GM12878 (cell line): Measurements from ENCODE around the gene VEPH1. TPM values are rescaled to one million over a fixed set of nuclear protein-coding genes. Genes with fewer than 3 reads are reported as not detected.

Source experiments
- ATAC-seq: fragments of 200-7000 bp; cut with Tn5 transposase; 3 replicates; pipeline ENCODE4 v1.9.1; 2020; ENCODE audit warnings: mild to moderate bottlenecking, moderate library complexity
- BruUV-seq: library from RNA; stranded (reverse); fragments of 400-500 nt; replicated peaks from 2 replicates; lab custom pipeline; 2021; lab: Mats Ljungman, UMichigan
- CTCF ChIA-PET: fragments of 300-600 bp; sonication (Branson Sonifier 250); formaldehyde crosslinking; extraction: SDS; loops from one replicate; lab custom pipeline; 2021; ENCODE audit warnings: inconsistent platforms; lab: Yijun Ruan, JAX
- POLR2A ChIA-PET: fragments of 350-600 bp; formaldehyde crosslinking; extraction: SDS; loops from one replicate; lab custom pipeline; 2021; ENCODE audit warnings: inconsistent platforms; lab: Charles Lee
- RAD21 ChIA-PET: fragments of 300-600 bp; sonication (Branson Sonifier 250); formaldehyde crosslinking; loops from one replicate; lab custom pipeline; 2023; ENCODE audit warnings: antibody characterized with exemption; ENCODE audit not compliant: unreplicated experiment; lab: Charles Lee
- SMC1A ChIA-PET: fragments of 300-600 bp; sonication (Branson Sonifier 250); formaldehyde crosslinking; loops from one replicate; lab custom pipeline; 2023; ENCODE audit not compliant: unreplicated experiment, uncharacterized antibody; lab: Charles Lee
- DNase-seq: peaks from one replicate; pipeline ENCODE4 v3.0.0-alpha.2; 2011; ENCODE audit warnings: low read depth, low spot score
- FAIRE-seq: peaks from 3 replicates; lab custom pipeline; 2011; peaks lifted over from hg19 to GRCh38; lab: Jason Lieb, UNC
- H2AFZ ChIP-seq: 2 replicates; pipeline ENCODE4 v1.6.0; 2011; ENCODE audit warnings: low read depth, low read length, control low read depth; ENCODE audit not compliant: control insufficient read depth
- H3K27ac ChIP-seq: 2 replicates; pipeline ENCODE4 v1.5.1; 2011; ENCODE audit warnings: control low read depth; ENCODE audit not compliant: control insufficient read depth, insufficient read depth
- H3K27me3 ChIP-seq, 2 experiments: replicated peaks in 1 of 2; 2 replicates each; pipeline versions ENCODE4 v1.6.0 to v1.6.1; 2011; ENCODE audit warnings: low read length in 1 of 2; ENCODE audit not compliant: control insufficient read depth in 2 of 2, insufficient read depth in 2 of 2
- H3K36me3 ChIP-seq, 2 experiments: 2 replicates each; pipeline ENCODE4 v1.5.1; 2011; ENCODE audit warnings: low read length in 1 of 2; ENCODE audit not compliant: control insufficient read depth in 2 of 2, insufficient read depth in 2 of 2
- H3K4me1 ChIP-seq: 2 replicates; pipeline ENCODE4 v1.6.1; 2011; ENCODE audit warnings: mild to moderate bottlenecking, low read length, moderate library complexity, mixed read lengths; ENCODE audit not compliant: control insufficient read depth, insufficient read depth
- H3K4me2 ChIP-seq: 2 replicates; pipeline ENCODE4 v1.6.0; 2011; ENCODE audit warnings: control low read depth; ENCODE audit not compliant: control insufficient read depth, insufficient read depth
- H3K4me3 ChIP-seq: fragments of 200-600 bp; sonication (generic); 2 replicates; pipeline ENCODE4 v1.5.1; 2016
- H3K79me2 ChIP-seq: 2 replicates; pipeline ENCODE4 v1.6.0; 2011; ENCODE audit warnings: low read length; ENCODE audit not compliant: control insufficient read depth, insufficient read depth
- H3K9ac ChIP-seq: 2 replicates; pipeline ENCODE4 v1.8.0; 2011; ENCODE audit warnings: low read length, control low read depth, mixed read lengths; ENCODE audit not compliant: control insufficient read depth, insufficient read depth
- H3K9me3 ChIP-seq: replicated peaks from 3 replicates; pipeline ENCODE4 v1.5.1; 2011; ENCODE audit warnings: mild to moderate bottlenecking, low read length; ENCODE audit not compliant: control insufficient read depth, insufficient read depth
- H4K20me1 ChIP-seq: 2 replicates; pipeline ENCODE4 v1.6.0; 2011; ENCODE audit not compliant: control insufficient read depth, insufficient read depth
- CBX3 ChIP-seq: fragments of 200-600 bp; sonication (generic); IDR thresholded peaks from 2 replicates; pipeline ENCODE4 v1.6.1; 2016; ENCODE audit warnings: low read depth, borderline replicate concordance
- CHD1 ChIP-seq: IDR thresholded peaks from 2 replicates; pipeline ENCODE4 v1.6.1; 2012; ENCODE audit warnings: low read depth, low read length, improper control_type of control experiment
- CREB1 ChIP-seq: IDR thresholded peaks from 2 replicates; pipeline ENCODE4 v1.6.1; 2012; ENCODE audit warnings: low read depth, mild to moderate bottlenecking, inconsistent platforms
- EZH2 ChIP-seq: IDR thresholded peaks from 2 replicates; pipeline ENCODE4 v1.6.1; 2012; ENCODE audit warnings: low read depth, mild to moderate bottlenecking, control low read depth, inconsistent platforms, low read length, borderline replicate concordance; ENCODE audit not compliant: control insufficient read depth
- NFXL1 ChIP-seq: fragments of 450-650 bp; IDR thresholded peaks from 2 replicates; pipeline ENCODE4 v1.6.1; 2017; ENCODE audit warnings: antibody characterized with exemption, mild to moderate bottlenecking, borderline replicate concordance
- NFYB ChIP-seq: IDR thresholded peaks from 2 replicates; pipeline ENCODE4 v1.6.1; 2011; ENCODE audit warnings: low read depth, mild to moderate bottlenecking, low read length, improper control_type of control experiment, moderate library complexity; ENCODE audit not compliant: insufficient read depth
- RAD51 ChIP-seq: fragments of 450-650 bp; IDR thresholded peaks from 2 replicates; pipeline ENCODE4 v1.6.1; 2016; ENCODE audit warnings: moderate library complexity, mild to moderate bottlenecking, inconsistent platforms
- YY1 ChIP-seq: IDR thresholded peaks from 2 replicates; pipeline ENCODE4 v1.6.1; 2011; ENCODE audit warnings: low read depth, mild to moderate bottlenecking, low read length
- ZBED1 ChIP-seq: IDR thresholded peaks from 2 replicates; pipeline ENCODE4 v1.6.1; 2016; ENCODE audit warnings: borderline replicate concordance
- ZNF217 ChIP-seq: fragments of 450-650 bp; IDR thresholded peaks from 2 replicates; pipeline ENCODE4 v1.6.1; 2017; ENCODE audit warnings: antibody characterized with exemption, mild to moderate bottlenecking
- WGBS: methylation state at CpG from one replicate; pipeline ENCODE4 v1.1.6; 2016; ENCODE audit warnings: low lambda C conversion rate; ENCODE audit not compliant: insufficient replicate concordance, insufficient coverage; ENCODE audit errors: missing lambda C conversion rate; 5-methylcytosine and 5-hydroxymethylcytosine counted together
- in situ Hi-C: fragments of 300-500 bp; cut with MboI; formaldehyde crosslinking; loops from 9 replicates; pipeline ENCODE4 v1.14.3; 2018; ENCODE audit warnings: mixed read lengths
- intact Hi-C: fragments of 100-400 bp; cut with micrococcal nuclease; formaldehyde crosslinking; loops from one replicate; pipeline ENCODE4 v1.14.2; 2022; ENCODE audit not compliant: unreplicated experiment
- polyA plus RNA-seq, 11 experiments: library from polyadenylated mRNA; depleted of rRNA in 4 of 11; unstranded in 6 of 11; stranded (reverse) in 5 of 11; fragments of >200 nt; fragmentation: Nextera tagmentation in 4 of 11; fragmentation: Illumina TruSeq in 1 of 11; extraction: Ambion mirVana in 4 of 11; extraction: Trizol in 1 of 11; gene quantifications; 1 replicate in 1 of 11; 2 replicates in 10 of 11; pipeline versions ENCODE4 v1.2.1 to v1.2.3, GENCODE V29; 2011 to 2016; ENCODE audit warnings: inconsistent platforms in 2 of 11, missing spikeins in 2 of 11, low read depth in 1 of 11
- total RNA-seq, 4 experiments: library from RNA; depleted of rRNA in 3 of 4; stranded (reverse); fragments of >200 nt in 3 of 4; fragmentation: Illumina TruSeq in 1 of 4; extraction: Trizol in 1 of 4; gene quantifications; 2 replicates each; pipeline versions ENCODE4 v1.2.1 to v1.2.3, GENCODE V29; 2013 to 2021
- TF ChIP-seq, protein P1 (sequence below): IDR thresholded peaks from 2 replicates; pipeline ENCODE4 v1.6.1; 2011; ENCODE audit warnings: mild to moderate bottlenecking, low read depth, low read length, moderate library complexity; ENCODE audit not compliant: insufficient replicate concordance

The VEPH1 gene
- total and polyA plus RNA-seq, 10 of the 15 experiments (the other 5 are each of a cell fraction or from before 2014, with no cell fraction given): 0.04 to 0.26 (median 0.17) TPM; not detected in 7

- in situ Hi-C loops (no loop called here), intact Hi-C loops (no loop called here)
- whole genome bisulfite sequencing: 0% methylated on average over 2 of the region's 2 CpGs
- no peak overlapping the region for H3K4me2 ChIP-seq
- TF ChIP-seq RAD51 (no peak), NFXL1 (no peak), CREB1 (no peak), EZH2 (no peak), ZNF217 (no peak), NFYB (no peak), CHD1 (no peak), ZBED1 (no peak), YY1 (no peak), CBX3 (no peak)
- TF ChIP-seq, protein P1, sequence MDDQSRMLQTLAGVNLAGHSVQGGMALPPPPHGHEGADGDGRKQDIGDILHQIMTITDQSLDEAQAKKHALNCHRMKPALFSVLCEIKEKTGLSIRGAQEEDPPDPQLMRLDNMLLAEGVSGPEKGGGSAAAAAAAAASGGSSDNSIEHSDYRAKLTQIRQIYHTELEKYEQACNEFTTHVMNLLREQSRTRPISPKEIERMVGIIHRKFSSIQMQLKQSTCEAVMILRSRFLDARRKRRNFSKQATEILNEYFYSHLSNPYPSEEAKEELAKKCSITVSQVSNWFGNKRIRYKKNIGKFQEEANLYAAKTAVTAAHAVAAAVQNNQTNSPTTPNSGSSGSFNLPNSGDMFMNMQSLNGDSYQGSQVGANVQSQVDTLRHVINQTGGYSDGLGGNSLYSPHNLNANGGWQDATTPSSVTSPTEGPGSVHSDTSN: no peak
- CTCF ChIA-PET: interaction anchor here (0.6 to 4.0 kb wide), 3 partner anchors 12 to 45 kb away, joined by 3 to 29 read pairs (median 3); no protein-coding TSS in a partner anchor
- no peak for DNase-seq
- no peak overlapping the region for H3K4me3 ChIP-seq
- no peaks in the 10 kb centered on the region; the same call in 1 of the 2 replicates for H4K20me1 ChIP-seq
- no peak overlapping the region for H3K27ac ChIP-seq
- no peaks in the 10 kb centered on the region for H3K36me3 ChIP-seq
- no peak for FAIRE-seq
- H3K4me1 ChIP-seq: no peaks in the 10 kb centered on the region
- SMC1A ChIA-PET: no interaction called here
- no peaks in the 10 kb centered on the region for H3K79me2 ChIP-seq
- H3K9ac ChIP-seq: no peak overlapping the region
- POLR2A ChIA-PET: no interaction called here
- H2AFZ ChIP-seq: no peak overlapping the region
- ATAC-seq: no peak
- no peaks in the 10 kb centered on the region for H3K27me3 ChIP-seq
- RAD21 ChIA-PET: interaction anchor here (0.8 kb wide), 1 partner anchor 44 kb away, joined by 3 read pairs; no protein-coding TSS in a partner anchor
- BruUV-seq: no TSS peak
- H3K9me3 ChIP-seq: no peaks in the 10 kb centered on the region
Measured at GRCh38 chr3:157529085-157529484, 25.9 kb upstream of the VEPH1 start.
